Endothelial cell of umbilical vein (primary cell): ENCODE measurements around the gene RNF135. TPM values are rescaled to one million over a fixed set of nuclear protein-coding genes. Genes with fewer than 3 reads are reported as not detected.
"Not testable (repeated sequence)": the region's sequence is repeated elsewhere in the genome, so short reads cannot be mapped to it uniquely, and the experiment has no call there.

Experiments
- BruUV-seq: library from RNA; stranded (reverse); fragments of 400-500 nt; replicated peaks from 2 replicates; lab custom pipeline; 2021; lab: Mats Ljungman, UMichigan
- CTCF ChIA-PET: fragments of 300-600, 350-600 bp; sonication (Branson Sonifier 250); formaldehyde crosslinking; loops from one replicate; lab custom pipeline; 2021; ENCODE audit warnings: antibody characterized with exemption, inconsistent platforms; lab: Charles Lee
- POLR2A ChIA-PET: fragments of 300-600, 350-600 bp; sonication (Branson Sonifier 250); formaldehyde crosslinking; loops from one replicate; lab custom pipeline; 2021; ENCODE audit warnings: antibody characterized with exemption, inconsistent platforms; lab: Charles Lee
- DNase-seq: peaks from one replicate; pipeline ENCODE4 v3.0.0-alpha.2; 2011; ENCODE audit warnings: low read depth, low spot score
- FAIRE-seq: peaks from 2 replicates; lab custom pipeline; 2011; peaks lifted over from hg19 to GRCh38; lab: Jason Lieb, UNC
- H2AFZ ChIP-seq: 2 replicates; pipeline ENCODE4 v1.6.0; 2012; ENCODE audit warnings: low read depth, low read length, control low read depth, inconsistent platforms
- H3K27ac ChIP-seq: 2 replicates; pipeline ENCODE4 v1.5.1; 2011; ENCODE audit warnings: low read depth, mild to moderate bottlenecking, control low read depth, low read length, moderate library complexity; ENCODE audit not compliant: insufficient read depth
- H3K27me3 ChIP-seq, 2 experiments: 2 replicates each; pipeline versions ENCODE4 v1.6.0 to v1.6.1; 2011; ENCODE audit warnings: low read length in 2 of 2, mixed read lengths in 1 of 2; ENCODE audit not compliant: control insufficient read depth in 2 of 2, insufficient read depth in 2 of 2
- H3K36me3 ChIP-seq, 2 experiments: 2 replicates in 1 of 2; 3 replicates in 1 of 2; pipeline ENCODE4 v1.5.1; 2011; ENCODE audit warnings: low read length in 2 of 2, mild to moderate bottlenecking in 1 of 2, moderate library complexity in 1 of 2; ENCODE audit not compliant: control insufficient read depth in 2 of 2, insufficient read depth in 2 of 2; ENCODE audit errors: extremely low read depth in 1 of 2
- H3K4me1 ChIP-seq: 3 replicates; pipeline ENCODE4 v1.5.1; 2011; ENCODE audit warnings: mild to moderate bottlenecking, low read length; ENCODE audit not compliant: control insufficient read depth, insufficient read depth; ENCODE audit errors: extremely low read depth
- H3K4me2 ChIP-seq: 2 replicates; pipeline ENCODE4 v1.6.1; 2011; ENCODE audit warnings: low read length, control low read depth, mixed read lengths; ENCODE audit not compliant: insufficient read depth
- H3K4me3 ChIP-seq, 3 experiments: fragments of 200-600 bp in 1 of 3; sonication (generic), shearing (Covaris generic) in 1 of 3; replicated peaks in 1 of 3; 2 replicates each; pipeline ENCODE4 v1.5.1; 2011 to 2016; ENCODE audit warnings: control low read depth in 3 of 3, low read length in 3 of 3, mild to moderate bottlenecking in 2 of 3, inconsistent platforms in 1 of 3, low read depth in 1 of 3, moderate library complexity in 1 of 3; ENCODE audit not compliant: insufficient read depth in 1 of 3
- H3K79me2 ChIP-seq: 2 replicates; pipeline ENCODE4 v1.6.0; 2012; ENCODE audit warnings: low read length, inconsistent platforms; ENCODE audit not compliant: control insufficient read depth, insufficient read depth
- H3K9ac ChIP-seq: replicated peaks from 2 replicates; pipeline ENCODE3; 2011; ENCODE audit warnings: low read length, control low read depth; ENCODE audit not compliant: insufficient read depth; ENCODE audit errors: extremely low read depth
- H3K9me1 ChIP-seq: replicated peaks from 3 replicates; pipeline ENCODE4 v1.6.0; 2011; ENCODE audit warnings: mild to moderate bottlenecking, low read length; ENCODE audit not compliant: control insufficient read depth, insufficient read depth; ENCODE audit errors: extremely low read depth
- H3K9me3 ChIP-seq: replicated peaks from 2 replicates; pipeline ENCODE4 v1.5.1; 2012; ENCODE audit warnings: low read length, inconsistent platforms; ENCODE audit not compliant: control insufficient read depth, insufficient read depth
- H4K20me1 ChIP-seq: replicated peaks from 2 replicates; pipeline ENCODE3; 2011; ENCODE audit warnings: mild to moderate bottlenecking, low read length; ENCODE audit not compliant: control insufficient read depth, insufficient read depth; ENCODE audit errors: extremely low read depth
- dilution Hi-C: fragments of 300-500 bp; cut with MboI; formaldehyde crosslinking; loops from one replicate; pipeline ENCODE4 v1.15.0; 2019; ENCODE audit warnings: low sequenced_read_pairs; ENCODE audit not compliant: extremely low pct_ligation_motif_present
- intact Hi-C: fragments of 100-400 bp; cut with micrococcal nuclease; formaldehyde crosslinking; loops from one replicate; pipeline ENCODE4 v1.10.0; 2022
- polyA plus RNA-seq, 4 experiments: library from polyadenylated mRNA; depleted of rRNA in 3 of 4; stranded (reverse) in 3 of 4; unstranded in 1 of 4; fragments of >200 nt; gene quantifications; 2 replicates each; pipeline versions ENCODE4 v1.2.1 to v1.2.3, GENCODE V29; 2011 to 2012; ENCODE audit warnings: missing spikeins in 1 of 4
- total RNA-seq: library from RNA; stranded (reverse); gene quantifications from 2 replicates; pipeline ENCODE4 v1.2.3, GENCODE V29; 2021

RNF135 gene
- total and polyA plus RNA-seq, 2 donors (not counting 3 experiments of a cell fraction or from before 2014, with no cell fraction given), result 11.6 to 12.0 TPM

DNA sequence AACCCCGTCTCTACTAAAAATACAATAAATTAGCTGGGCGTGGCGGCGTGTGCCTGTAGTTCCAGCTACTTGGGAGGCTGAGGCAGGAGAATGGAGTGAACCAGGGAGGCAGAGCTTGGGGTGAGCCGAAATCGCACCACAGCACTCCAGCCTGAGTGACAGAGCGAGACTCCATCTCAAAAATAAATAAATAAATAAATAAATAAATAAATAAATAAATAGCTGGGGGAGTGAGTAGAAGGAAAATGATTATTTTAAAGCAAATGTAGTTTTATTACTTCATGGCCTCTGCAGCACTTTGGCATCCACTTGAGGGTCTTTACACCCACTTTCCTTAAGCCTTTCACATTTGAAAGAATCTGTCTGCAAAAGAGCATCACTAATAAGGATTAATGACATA lies 70.0 kb downstream of the RNF135 start:
- H2AFZ ChIP-seq, FAIRE-seq, H3K36me3 ChIP-seq, CTCF ChIA-PET, H3K79me2 ChIP-seq, H3K27ac ChIP-seq, dilution Hi-C loops, H3K27me3 ChIP-seq, DNase-seq, intact Hi-C loops, H4K20me1 ChIP-seq, H3K4me1 ChIP-seq, H3K9me1 ChIP-seq, H3K9ac ChIP-seq, POLR2A ChIA-PET, H3K4me2 ChIP-seq, H3K9me3 ChIP-seq, H3K4me3 ChIP-seq, BruUV-seq: not testable (repeated sequence)

DNA sequence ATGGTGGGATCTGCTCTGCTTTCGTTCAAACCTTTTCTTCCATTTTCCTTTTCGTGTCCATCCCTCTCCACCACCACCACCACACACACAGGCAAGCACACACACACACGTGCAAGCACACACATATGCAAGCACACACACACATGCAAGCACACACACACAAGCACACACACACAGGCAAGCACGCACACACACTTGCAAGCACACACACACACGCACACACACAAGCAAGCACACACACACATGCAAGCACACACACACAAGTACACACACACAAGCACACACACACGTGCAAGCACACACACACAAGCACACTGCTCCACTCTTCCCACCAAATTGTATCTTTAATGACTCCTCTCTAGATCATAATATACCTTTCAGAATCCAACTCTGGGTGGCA lies 71.5 kb downstream of the RNF135 start:
- H3K4me1 ChIP-seq, H3K27me3 ChIP-seq, H3K27ac ChIP-seq, H3K4me2 ChIP-seq, H4K20me1 ChIP-seq, H3K9me3 ChIP-seq, POLR2A ChIA-PET, DNase-seq, CTCF ChIA-PET, BruUV-seq, FAIRE-seq, H3K4me3 ChIP-seq, H2AFZ ChIP-seq, dilution Hi-C loops, H3K36me3 ChIP-seq, intact Hi-C loops, H3K9me1 ChIP-seq, H3K79me2 ChIP-seq, H3K9ac ChIP-seq: not testable (repeated sequence)

DNA sequence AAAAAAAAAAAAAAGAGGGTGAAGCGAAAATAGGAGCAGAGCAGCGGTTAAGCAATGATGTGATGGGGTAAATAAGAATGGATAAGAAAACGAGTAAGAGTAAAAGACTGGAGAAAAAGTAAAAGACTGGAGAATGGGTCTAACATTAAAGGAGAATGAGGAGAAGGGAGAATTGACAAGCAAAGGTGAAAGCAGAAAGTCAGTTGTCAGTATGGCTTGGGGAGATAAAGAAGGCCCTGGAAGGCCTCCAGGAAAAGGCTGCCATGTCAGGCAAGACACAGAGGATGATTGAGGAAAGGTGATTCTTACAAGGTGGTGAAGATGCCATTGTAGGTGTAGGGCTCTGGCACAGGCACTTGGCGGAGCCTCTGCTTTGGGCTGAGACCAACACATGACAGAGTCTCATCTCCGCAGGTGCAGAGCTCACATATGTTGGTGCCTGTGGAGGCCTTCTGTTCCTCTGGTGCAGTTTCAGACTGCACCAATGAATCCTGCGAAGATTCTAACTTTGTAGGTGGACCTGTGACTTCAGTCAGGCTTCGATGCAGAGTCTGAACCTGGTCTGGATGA lies 76.1 kb downstream of the RNF135 start:
- FAIRE-seq, H3K4me3 ChIP-seq, intact Hi-C loops, H3K4me2 ChIP-seq, H3K9me3 ChIP-seq, H3K27me3 ChIP-seq, H4K20me1 ChIP-seq, CTCF ChIA-PET, BruUV-seq, DNase-seq, H3K79me2 ChIP-seq, H3K27ac ChIP-seq, dilution Hi-C loops, H3K9me1 ChIP-seq, H2AFZ ChIP-seq, H3K4me1 ChIP-seq, POLR2A ChIA-PET, H3K36me3 ChIP-seq, H3K9ac ChIP-seq: not testable (repeated sequence)
